ENCODE data around the gene CMIP.

Gene CMIP

DNA sequence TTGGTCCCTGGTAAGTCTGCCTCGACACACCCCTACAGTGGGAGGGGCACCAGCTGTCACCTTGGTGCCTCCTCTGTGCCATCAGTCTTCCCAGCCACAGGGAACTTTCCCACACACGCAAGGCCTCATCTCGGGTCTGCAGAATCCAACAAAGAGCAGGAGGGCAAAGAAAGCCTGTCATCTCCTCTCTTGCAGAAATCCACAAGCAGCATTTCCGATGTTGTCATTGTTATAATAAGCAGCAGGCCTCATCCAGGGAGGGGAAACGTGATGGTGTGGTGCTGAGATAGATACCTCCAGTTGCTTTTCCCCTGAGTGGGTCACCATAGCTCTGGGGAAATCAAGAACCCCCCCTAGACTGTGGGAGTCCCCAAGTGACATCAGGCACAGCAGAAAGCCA is 110.4 kb downstream of the CMIP start:
- DNase-seq = peak; percentile 16

DNA sequence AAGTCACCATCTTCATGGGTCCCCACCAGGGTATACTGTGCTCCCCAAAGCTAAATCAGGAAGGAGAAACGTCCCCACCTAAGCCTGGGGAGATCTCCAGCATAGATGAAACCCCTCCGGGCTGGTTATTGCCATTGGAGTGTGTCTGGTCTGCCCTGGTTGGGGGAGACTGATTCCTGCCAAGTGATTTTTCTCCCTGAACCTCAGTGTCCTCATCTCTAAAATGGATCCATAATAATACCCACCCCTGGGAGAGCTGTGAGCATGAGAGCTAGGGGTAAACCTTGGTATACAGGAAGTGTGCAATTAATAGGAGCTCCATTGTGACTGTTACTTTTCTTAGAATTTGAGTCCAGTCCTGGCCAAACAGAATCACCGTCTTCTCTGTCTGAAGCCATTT is 111.1 kb downstream of the CMIP start:
- DNase-seq = no peak

DNA sequence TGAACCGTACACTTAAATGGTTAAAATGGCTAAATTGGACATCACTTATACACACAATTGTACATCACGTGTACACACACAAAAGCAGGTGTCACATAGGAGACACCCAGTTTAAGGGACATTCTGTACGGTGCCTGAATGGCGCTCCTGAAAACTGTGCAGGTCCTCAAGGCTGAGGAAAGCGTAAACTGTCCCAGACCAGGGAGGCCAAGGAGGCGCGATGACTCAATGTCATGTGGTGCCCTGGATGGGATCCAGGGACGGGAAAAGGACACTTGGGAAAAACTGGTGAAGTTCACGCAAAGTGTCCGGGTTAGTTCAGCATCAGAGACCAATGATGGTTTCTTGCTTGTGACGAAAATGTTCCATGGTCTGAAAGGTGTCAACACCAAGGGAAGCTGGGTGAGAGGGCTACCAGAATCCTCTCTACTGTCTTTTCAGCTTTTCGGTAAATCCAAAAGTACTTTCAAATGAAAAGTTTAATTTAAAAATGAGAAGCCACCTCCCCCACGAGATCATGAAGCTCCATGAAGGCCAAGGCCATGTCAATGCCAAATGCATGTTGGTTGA is 112.2 kb downstream of the CMIP start:
- no peak for DNase-seq

DNA sequence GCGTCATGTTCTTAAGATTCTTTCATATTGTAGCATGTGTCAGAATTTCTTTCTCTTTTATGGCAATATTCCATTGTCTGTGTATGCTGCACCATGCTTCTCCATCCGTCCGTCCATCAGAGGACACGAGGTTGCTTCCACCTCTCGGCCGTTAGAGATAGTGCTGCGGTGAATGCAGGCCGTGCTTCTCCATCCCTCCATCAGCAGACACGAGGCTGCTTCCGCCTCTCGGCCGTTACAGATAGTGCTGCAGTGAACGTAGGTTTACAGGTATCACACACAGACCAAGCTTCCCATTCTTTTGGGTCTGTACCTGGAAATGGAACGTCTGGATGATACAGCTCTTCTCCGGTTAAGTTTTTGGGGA is 113.5 kb downstream of the CMIP start:
- no peak for DNase-seq

DNA sequence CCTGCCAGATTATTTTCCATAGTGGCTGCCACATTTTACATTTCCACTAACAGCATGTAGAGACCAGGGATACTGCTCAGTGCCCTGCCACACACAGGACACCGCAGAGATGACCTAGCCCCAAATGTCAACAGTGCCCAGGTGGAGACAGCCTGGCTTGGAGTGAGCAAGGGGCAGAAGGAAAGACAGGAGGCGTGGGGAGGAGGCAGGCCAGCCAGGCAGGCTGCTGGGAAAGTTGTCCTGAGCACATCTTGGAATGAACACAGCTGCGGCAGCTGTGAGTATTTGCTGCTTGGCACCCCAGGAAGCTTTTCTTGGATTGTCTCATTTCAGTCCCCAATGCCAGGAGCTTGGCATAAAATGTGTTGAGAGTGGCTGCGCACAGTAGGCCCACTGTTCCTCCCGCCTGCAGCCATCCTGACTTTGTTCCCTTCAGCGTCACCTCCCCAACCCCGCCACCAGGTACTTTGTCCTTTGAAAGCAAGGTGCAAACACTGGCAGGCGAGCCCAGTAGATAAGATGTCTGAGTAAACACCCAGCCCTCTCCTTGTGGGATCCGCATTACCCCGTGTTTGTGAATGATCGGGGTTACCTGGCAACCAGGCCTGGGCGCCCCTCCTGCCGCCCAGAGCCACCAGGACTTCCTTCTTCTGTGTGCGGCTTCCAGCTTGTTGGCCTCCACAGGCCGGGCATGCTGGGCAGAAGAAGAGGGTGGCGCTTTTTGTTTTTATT is 114.0 kb downstream of the CMIP start:
- peak; percentile 87 for DNase-seq

DNA sequence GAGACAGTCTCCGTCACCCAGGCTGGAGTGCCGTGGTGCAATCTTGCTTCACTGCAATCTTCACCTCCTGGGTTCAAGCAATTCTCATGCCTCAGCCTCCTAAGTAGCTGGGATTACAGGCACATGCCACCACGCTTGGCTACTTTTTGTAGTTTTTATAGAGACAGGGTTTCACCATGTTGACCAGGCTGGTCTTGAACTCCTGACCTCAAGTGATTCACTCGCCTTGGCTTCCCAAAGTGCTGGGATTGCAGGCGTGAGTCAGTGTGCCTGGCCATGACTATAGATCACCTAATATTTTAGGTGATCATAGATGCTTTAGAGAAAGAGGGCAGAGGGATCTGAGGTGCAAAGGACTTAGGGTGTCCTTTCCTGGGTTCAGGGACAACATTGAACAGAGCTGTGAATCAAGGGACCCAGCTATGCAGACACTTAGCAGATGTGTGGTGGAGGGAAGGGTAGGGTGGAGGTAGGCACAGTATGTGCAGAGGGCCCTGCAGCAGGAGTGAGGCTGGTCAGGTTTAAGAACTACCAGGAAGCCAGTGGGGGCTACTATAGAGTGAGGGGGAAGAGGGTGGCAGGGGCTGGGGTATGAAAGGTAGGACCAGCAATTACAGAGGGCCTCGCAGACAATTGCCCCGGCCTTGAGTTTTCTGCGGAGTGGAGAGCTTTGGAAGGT is 116.5 kb downstream of the CMIP start:
- no peak for DNase-seq

DNA sequence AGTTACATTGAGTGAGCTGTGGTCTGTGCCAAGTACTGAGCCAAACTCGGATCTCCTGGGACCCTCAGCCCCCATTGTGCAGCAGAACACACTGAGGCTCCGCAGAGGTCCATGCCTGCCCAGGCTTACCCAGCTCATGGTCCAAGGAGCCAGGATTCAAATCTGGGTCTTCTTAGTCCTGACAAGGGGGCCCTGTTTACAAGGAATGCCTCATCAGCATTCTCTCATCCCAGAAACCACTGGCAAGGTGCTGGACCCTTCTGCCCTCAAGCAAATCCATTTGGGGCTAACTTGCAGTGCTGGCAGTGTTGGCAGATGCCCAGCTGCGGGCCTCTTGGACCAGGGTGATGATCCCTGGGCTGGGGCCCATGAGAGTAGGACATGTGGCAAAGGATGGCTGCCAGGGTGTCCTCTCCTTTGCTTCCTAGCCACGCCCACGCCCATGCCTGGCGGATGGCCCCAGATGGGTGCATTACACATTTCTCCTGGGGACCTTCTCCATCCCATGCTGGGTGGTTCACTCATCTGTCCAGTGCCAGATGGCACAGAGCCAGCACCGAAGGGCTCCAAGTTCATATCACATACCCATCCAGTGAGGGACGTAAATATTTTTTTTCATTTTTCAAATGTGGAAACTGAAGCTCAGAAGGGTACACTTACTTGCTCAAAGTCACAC is 117.7 kb downstream of the CMIP start:
- no peak for DNase-seq

DNA sequence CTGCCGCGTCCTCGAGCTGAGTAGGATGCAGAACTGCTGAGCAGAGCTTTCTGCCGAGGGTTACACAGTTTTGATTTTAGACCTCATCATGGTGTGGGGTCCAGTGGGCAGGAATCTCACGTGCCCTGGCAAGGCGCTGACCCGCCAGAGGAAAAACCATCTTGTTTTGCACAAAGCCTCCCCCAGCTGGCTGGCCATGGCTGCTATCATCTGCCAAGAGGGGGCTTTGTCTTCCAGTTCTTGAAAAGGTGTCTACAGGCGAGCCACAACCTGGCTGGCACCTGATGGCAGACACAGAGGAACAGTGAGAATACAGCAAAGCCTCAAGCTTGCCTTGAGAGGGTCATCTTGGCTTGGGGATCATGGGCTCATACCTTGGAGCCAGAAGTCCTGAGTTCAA is 118.3 kb downstream of the CMIP start:
- DNase-seq = no peak

DNA sequence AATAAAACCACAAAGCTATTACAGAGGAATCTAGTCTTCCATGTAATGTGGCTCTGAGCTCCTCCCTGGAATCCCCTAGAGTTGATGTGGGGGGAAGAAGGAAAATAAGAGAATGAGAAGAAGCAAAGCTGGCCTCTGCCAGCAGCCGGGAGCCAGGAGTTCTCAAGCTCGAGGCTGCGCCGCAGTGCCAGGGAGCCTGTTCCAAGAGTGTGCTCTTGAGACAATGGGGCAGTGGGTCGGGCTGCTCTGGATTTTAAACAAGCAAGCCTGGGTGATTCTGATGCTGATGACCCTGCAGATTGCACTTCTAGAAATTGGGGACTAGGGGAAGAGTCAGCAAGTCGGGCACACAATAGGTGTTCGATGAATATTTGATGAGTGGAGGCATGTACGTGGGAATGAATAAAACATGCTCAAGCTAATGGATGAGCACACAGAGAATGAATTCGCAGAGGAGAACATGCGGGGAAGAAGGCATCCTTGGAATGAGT is 119.9 kb downstream of the CMIP start:
- no peak for DNase-seq

DNA sequence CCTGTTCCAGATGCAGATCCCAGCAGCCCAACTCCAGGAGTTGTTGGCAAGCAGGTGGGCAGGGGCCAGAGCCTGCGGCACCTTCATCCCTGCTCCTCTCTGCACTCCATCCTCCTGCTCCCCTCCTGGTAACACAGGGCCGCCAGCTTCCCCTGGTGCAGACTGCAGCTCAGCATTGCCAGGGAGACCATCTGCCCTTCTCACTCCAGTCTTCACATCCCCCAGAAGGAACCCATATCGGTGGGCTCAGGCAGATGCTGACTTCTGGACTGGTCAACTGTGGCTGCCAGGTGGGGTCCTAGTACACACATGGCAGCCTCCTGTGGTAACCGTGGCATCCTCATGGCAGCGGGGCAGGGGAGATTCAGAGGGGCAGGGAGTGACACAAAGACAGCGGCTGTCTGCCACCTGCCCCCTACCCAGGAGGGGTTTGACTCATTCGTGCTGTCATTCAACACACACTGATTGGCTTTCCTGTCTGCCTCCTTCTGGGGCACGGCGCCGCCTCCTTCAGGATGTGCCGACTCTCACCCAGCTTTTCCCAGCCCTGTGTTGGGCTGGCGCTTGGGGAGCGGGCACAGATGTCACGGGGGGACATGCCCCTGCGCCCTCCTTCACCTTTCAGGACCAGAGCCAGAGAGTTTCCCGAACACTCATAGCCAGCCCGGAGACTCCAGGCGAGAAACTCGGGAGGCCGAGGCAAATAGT is 120.9 kb downstream of the CMIP start:
- no peak for DNase-seq

DNA sequence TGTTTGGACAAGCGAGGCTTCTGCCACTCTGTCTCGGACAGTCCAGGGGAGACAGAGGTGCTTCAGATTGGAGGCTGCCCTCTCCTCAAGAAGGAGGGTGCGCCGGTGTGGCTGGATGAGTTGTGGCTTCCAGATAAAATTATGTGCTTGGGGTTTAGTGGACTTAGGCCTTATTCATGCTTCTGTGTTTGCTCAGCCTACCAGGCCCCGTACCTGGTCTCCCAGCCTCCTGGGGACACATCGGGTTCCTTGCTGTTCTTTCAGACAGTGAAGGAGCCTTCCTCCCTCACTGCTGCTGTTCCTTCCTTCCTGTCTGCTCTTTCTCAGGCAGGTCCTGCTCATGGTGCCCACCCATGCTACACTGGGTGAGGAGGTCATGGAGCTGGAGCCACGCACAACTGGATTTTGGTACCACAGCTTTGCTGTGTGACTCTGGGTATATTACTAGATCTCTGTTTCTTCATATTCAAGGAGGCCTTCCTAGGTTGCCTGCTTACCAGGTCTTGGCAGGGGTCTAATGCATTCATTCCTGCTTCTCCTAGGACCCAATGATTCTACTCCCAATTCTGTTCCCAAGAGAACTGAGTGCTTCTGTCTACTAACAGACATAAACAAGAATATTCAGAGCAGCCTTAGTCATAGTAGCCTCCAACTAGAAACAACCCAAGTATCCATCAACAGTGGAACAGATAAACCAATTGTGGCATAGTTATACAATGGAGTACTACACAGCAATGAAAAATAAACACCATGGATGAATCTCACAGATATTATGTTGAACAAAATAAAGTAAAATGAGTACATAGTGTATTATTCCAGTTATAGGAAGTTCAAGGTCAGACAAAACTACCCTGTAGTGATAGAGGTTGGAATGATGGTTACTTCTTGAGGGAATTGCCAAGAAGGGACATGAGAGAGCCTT is 121.7 kb downstream of the CMIP start:
- DNase-seq = no peak

DNA sequence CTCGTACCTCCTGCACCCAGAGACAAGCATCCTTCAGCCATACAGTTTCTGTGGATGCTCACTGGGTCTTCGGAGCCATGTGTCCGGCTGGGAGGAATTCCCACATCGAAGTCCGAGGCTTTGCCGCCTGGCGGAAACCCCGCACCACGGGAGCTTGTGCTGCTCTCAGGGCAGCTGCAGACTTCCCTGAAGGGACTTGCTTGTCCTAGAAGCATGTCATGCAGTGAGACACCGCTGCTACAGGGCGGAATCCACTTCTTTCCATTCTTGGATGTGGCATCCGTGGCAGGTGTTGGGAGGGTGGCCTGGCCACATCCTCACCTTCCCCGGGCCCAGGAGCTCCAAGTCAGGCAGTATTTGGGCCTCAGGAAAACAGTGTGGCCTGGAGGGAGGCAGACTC is 122.5 kb downstream of the CMIP start:
- DNase-seq = no peak

DNA sequence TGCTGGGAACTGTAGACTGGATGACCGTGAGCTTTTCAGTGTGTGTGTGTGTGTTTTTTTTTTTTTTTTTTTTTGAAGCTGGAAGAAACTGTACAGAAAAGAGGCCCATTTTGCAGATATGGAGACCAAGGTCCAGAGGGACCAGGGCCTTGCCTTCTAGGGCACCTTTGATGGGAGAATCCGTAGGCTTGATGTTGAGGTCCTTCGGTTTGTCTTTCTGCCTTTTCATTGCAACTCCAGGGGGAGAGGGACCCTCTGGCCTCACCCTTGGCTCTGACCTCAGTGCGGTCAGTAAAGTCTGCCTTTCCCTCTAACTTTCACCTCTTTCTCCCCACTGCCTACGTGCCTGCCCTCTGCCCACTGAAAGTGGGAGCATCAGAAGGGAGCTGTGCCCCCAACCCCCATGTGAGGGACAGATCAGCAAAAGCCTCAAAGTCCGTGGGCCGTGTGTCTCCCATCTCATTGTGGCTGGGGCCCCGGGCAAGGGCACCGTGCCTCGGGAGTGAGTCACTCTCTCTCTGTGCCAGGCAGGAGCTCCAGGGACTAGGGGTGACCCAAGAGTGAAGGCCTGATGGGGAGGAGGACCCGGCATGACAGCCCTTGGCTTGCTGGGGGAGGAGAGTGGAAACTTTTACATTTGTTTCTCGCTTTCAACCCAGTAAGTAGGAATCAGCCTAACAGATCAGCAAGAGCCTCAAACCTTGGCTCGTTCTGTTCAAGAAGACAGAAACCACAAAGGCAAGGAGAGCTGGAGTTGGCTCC is 123.6 kb downstream of the CMIP start:
- no peak for DNase-seq

DNA sequence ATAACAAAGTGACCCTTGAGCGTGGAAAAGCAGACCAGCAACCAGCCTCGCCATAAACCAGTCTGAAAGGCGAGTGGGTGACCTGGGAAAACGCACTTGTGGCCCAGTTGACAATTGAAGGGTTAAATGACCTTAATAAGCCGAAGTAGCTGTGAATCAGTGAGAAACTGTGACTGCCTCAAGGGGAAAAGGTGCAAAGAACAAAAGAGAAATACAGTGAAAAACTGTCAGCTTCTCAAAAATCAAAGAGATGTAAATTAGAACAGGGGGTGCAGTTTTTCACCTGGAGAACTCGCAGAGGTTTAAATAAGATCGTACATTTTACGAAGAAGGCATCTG is 124.1 kb downstream of the CMIP start:
- no peak for DNase-seq

DNA sequence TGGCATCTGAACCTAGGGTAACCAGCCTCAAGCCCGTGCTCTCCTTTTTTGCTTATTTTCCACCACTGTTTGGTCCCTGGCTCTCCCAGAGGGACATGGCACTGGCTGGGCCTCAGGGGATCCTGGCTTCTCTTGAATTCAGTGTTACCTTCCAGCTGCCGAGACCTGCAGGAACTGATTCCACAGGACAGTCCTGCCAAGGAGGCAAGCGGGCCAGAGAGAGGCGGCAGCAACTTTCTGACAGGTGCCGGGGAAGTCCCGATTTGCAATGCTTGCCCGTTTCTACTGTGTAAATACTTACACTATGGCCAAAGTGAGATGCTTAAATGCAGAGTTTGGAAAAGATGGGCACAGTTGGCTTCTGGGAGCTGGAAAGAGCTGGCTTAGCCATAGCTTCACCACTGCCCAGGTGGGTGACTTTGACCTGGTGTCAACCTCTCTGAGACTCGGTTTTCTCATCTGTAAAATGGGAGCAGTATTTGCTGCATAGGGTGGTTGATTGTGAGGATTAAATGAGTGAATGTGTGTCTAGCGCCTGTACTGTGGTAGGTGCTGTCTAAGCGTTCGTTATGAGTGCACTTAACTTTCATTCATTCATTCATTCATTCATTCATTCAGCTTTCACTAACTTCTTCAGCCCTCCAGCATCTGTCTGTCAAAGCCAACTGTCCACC is 124.9 kb downstream of the CMIP start:
- no peak for DNase-seq

DNA sequence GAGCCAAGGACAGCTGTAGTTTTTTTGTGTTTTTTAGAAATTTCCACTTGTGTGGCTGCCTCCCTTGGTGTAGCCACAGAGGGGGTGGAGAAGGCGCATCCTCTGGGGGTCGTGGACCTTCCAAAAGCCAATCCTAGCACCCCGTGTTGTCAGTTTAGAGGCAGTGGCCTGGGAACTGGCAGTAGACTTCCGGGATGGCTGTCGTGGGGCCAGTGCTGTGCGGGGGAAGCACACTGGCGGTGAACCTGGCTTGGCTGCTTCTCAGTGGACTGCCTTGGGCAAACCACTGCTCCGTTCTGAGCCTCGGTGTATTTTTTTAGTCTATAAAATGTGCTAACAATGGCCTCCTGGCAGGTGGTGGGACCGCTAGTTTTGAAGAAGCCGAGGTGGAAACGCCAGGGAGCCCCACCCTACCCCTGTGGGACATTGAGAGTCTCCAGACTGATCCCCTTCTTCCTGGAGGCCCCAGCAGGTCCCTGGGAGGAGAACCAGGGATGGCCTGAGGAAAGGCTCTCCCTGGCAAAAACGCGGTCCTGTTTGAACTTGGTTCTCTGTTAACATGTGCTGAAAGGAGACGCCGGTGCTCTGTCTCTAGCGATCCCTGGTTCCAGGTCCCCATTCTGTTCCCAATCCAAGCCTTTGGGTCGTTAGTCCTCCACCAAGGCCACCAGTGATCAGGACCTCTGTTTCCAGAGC is 125.7 kb downstream of the CMIP start:
- DNase-seq = no peak

DNA sequence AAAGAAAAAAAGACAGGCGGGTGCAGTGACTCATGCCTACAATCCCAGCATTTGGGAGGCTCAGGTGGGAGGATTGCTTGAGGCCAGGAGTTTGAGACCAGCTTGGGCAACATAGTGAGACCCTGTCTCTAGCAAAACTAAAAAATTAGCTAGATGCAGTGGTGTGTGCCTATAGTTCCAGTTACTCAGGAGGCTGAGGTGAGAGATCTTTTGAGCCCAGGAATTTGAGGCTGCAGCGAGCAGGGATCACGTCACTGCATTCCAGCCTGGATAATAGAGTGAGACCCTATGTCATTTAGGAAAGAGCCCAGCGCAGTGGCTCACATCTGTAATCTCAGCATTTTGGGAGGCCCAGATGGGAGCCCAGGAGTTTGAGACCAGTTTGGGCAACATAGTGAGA is 126.6 kb downstream of the CMIP start:
- DNase-seq = no peak

DNA sequence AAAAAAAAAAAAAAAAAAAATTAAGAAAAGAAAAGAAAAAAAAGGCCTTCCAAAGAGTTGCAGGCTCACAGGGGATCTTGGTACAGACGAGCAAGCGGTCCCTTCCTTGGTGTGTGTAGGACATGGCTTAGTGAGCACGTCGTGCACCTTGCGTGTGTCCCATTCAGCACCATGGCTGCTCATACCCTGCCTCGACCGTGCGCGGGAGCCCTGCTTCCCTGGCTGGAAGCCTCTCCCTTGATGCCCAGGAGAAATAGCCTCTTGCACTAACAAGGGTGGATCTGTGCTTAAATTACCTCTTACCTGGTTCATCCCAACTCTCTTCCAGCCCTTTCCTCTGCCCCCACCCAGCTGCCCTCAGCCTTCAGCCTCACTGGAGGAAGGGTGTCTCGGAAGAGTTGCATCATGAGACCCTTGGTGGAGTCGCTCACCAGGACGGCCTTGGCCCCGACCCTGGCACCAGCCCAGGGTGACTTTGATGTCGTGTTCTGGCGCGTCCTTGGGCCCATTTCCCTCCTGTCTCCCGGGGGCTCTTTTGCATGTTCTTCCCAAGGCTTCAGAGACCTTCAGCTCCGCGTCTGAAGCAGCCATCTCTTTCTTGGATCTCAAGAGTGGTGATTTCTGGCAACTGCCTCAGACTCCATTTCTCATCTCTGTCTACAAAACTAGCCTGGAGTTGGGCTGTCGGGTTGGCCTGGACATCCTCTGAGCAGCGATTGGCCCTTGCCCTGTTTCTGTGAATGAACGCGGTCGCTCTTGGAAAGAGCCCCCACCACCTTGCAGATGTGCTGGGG is 127.2 kb downstream of the CMIP start:
- no peak for DNase-seq
